Kidney (tissue), 14 donors: ENCODE measurements around the gene TCF15. TPM values are rescaled to one million over a fixed set of nuclear protein-coding genes. Genes with fewer than 3 reads are reported as not detected.

ENCODE experiments used
- DNase-seq, 5 donors: peaks; one replicate each; pipeline ENCODE4 v3.0.0-alpha.2; 2013 to 2020
- FAIRE-seq: peaks from 2 replicates; lab custom pipeline; 2012; peaks lifted over from hg19 to GRCh38; lab: Jason Lieb, UNC
- H3K27ac ChIP-seq, 2 donors: one replicate each; pipeline ENCODE4 v1.7.0; 2013; ENCODE audit warnings: low read depth in 2 of 2, low read length in 2 of 2, inconsistent platforms in 1 of 2
- H3K27me3 ChIP-seq: one replicate; pipeline ENCODE4 v1.7.1; 2013; ENCODE audit warnings: low read length, inconsistent platforms; ENCODE audit not compliant: control insufficient read depth, insufficient read depth
- H3K36me3 ChIP-seq, 3 donors: one replicate each; pipeline versions ENCODE4 v1.7.0 to v1.7.1; 2013; ENCODE audit warnings: low read length in 3 of 3, control low read depth in 1 of 3, inconsistent platforms in 1 of 3; ENCODE audit not compliant: insufficient read depth in 3 of 3, control insufficient read depth in 2 of 3
- H3K4me1 ChIP-seq, 3 donors: one replicate each; pipeline versions ENCODE4 v1.7.0 to v1.7.1; 2013; ENCODE audit warnings: low read length in 3 of 3, inconsistent platforms in 1 of 3, low read depth in 1 of 3; ENCODE audit not compliant: control insufficient read depth in 2 of 3, insufficient read depth in 2 of 3
- H3K4me3 ChIP-seq, 3 donors: one replicate each; pipeline versions ENCODE4 v1.7.0 to v1.8.1; 2013; ENCODE audit warnings: low read length in 3 of 3, control low read depth in 1 of 3, inconsistent platforms in 1 of 3
- H3K9ac ChIP-seq, 3 donors: one replicate each; pipeline versions ENCODE4 v1.7.0 to v1.7.1; 2013; ENCODE audit warnings: low read length in 3 of 3, control low read depth in 1 of 3, inconsistent platforms in 1 of 3
- H3K9me3 ChIP-seq, 3 donors: one replicate each; pipeline versions ENCODE4 v1.7.0 to v1.7.1; 2013; ENCODE audit warnings: low read length in 3 of 3, control low read depth in 1 of 3, inconsistent platforms in 1 of 3; ENCODE audit not compliant: control insufficient read depth in 2 of 3, insufficient read depth in 1 of 3
- intact Hi-C: fragments of 100-400 bp; cut with DNase I; formaldehyde crosslinking; loops from one replicate; pipeline ENCODE4 v1.11.1; 2022
- polyA plus RNA-seq: library from polyadenylated mRNA; stranded (reverse); fragments of 350-450 nt; fragmentation: Illumina TruSeq; extraction: RNeasy Lipid Tissue Mini Kit (QIAGEN cat#74804); gene quantifications from one replicate; pipeline ENCODE4 v1.2.3, GENCODE V29; 2014; ENCODE audit warnings: low read depth, low replicate concordance; ENCODE audit not compliant: insufficient read depth
- total RNA-seq: library from RNA; stranded (reverse); fragmentation: NEBNext Ultra II Directional; extraction: Animal tissue kit (Norgen Biotek cat#: 25700); gene quantifications from one replicate; pipeline ENCODE4 v1.2.1, GENCODE V29; 2021
- TF ChIP-seq, protein P1 (sequence below): IDR thresholded peaks from 3 replicates; pipeline ENCODE4 v1.5.1; 2012; ENCODE audit warnings: mild to moderate bottlenecking, moderate library complexity, borderline replicate concordance; ENCODE audit not compliant: insufficient read depth; ENCODE audit errors: extremely low read depth
- donor health status: control.
- donor health status: control.
- donor health status: control.
- donor health status: control.
- donor health status: control.
- donor health status: DM: yes; HTN: yes; CAD: no.
- donor health status: Normal renal cell carcinoma (clear cell type).

The TCF15 gene
- total and polyA plus RNA-seq, 2 donors from 2014 or later, result 0.63 to 1.6 TPM

DNA sequence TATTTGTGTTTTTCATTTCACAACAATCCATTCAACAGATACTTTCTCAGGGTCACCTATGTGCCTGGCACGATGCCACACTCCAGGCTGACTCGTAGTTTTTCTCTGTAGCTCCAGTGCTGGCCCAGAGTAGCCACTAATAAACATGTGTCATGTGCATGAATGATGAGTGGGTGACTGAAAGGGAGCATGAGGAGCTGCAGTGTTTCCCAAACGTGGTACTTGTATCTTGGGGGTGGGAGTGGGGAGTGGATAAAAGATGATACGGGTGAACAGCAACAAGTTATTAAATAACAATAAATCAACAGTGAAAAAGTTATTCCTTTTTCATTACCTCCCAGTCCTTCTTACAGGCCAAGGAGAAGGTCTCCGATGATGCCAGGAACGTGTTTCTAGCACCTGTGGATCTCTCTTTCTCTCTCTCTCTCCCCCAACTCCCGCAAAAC is 25.8 kb upstream of the TCF15 start:
- FAIRE-seq (no peak), DNase-seq (no peak)

DNA sequence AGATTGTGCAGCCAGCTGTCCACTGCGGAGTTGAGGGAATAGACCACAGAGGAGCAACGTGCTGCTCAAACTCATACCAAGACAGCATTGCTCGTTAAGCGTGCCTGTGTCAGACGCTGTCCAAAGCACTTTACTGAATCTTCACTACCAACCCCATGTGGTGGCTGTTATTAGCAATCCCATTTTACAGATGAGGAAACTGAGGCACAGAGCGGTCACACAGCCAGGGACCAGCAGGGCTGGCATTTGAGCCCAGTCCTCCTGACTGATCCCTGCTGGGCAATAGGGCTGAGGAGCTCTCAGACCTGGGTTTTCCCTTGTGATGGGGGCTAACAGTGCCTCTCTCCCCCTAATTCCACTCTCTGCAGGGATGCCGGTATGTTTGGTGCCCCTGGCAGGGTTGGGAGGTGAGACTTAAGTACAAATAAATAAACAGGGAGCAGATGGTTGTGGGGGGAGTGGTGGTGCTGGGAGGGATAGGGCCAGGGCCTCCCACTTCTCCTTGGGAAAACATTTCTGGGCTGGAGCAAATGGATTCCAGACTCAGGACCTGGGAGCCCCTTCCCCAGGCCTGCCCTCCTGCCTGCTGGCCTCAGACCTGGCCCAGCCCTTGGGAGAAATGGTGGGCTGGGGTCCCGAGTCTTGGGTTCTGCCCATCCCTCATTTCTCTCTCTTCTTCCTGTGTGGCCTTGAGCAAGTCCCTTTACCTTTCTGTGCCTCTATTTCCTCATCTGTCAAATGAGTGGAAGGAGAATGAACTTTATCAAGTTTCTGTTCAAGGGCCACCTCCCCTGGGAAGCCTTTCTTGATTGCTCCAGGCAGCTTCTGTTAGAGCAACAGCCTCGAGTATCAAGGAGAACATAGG is 25.2 kb upstream of the TCF15 start:
- Histone ChIP-seq H3K27ac (no peak overlapping the region), H3K36me3 (no peaks in the 10 kb centered on the region), H3K27me3 (no peaks in the 10 kb centered on the region), H3K9me3 (no peaks in the 10 kb centered on the region), H3K4me3 (no peak overlapping the region), H3K4me1 (no peaks in the 10 kb centered on the region), H3K9ac (no peak overlapping the region)
- intact Hi-C loops, result no loop called here
- TF ChIP-seq, protein P1, sequence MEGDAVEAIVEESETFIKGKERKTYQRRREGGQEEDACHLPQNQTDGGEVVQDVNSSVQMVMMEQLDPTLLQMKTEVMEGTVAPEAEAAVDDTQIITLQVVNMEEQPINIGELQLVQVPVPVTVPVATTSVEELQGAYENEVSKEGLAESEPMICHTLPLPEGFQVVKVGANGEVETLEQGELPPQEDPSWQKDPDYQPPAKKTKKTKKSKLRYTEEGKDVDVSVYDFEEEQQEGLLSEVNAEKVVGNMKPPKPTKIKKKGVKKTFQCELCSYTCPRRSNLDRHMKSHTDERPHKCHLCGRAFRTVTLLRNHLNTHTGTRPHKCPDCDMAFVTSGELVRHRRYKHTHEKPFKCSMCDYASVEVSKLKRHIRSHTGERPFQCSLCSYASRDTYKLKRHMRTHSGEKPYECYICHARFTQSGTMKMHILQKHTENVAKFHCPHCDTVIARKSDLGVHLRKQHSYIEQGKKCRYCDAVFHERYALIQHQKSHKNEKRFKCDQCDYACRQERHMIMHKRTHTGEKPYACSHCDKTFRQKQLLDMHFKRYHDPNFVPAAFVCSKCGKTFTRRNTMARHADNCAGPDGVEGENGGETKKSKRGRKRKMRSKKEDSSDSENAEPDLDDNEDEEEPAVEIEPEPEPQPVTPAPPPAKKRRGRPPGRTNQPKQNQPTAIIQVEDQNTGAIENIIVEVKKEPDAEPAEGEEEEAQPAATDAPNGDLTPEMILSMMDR, result no peak
- no peak for DNase-seq
- FAIRE-seq, result no peak

More for the DNA sequence above, 25.8 kb upstream of the TCF15 start:
- H3K27ac ChIP-seq, result no peak overlapping the region
- H3K9me3 ChIP-seq, result no peaks in the 10 kb centered on the region
- no peaks in the 10 kb centered on the region for H3K36me3 ChIP-seq
- TF ChIP-seq, protein P1, result no peak
- H3K4me1 ChIP-seq, result no peaks in the 10 kb centered on the region
- H3K27me3 ChIP-seq, result no peaks in the 10 kb centered on the region
- intact Hi-C loops, result no loop called here
- H3K4me3 ChIP-seq, result no peak overlapping the region
- H3K9ac ChIP-seq, result no peak overlapping the region

DNA sequence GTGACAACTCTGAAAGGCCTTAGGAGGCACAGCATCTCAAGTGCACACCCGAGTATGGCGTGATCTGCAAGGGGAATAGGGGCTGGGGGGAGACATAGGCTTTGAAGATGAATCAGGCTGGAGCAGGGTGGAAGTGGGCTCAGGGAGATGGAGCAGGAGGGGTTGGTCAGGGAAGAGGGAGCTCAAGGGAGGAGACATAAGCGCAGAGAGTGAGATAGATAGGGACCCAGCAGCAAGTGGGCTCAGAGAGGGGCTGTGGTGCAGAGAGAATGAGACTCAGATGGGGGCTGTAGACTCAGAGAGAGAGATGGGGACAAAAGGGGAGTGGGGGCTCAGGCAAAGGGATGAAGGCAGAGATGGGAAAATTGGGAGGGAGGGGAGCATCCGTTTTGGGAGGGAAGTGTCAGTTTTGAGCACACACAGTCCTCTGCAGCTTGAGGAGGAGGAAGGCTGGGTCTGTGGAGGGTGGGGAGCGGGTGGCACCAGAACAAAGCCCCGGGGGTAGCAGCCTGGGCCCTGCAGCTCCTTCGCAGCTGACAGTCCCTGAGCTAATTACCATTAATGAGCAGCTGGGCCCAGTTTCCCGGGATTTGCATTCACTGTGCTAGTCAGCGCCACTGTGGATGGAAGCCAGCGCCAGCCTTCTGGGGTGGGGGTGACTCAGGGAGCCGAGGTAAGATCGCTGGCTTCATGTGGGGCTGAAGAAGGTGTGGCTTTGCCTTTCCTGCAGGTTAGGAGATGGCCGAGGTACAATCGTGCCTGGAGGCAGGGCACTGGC is 24.2 kb upstream of the TCF15 start:
- Histone ChIP-seq H3K27ac (no peak overlapping the region), H3K4me1 (no peaks in the 10 kb centered on the region), H3K27me3 (no peaks in the 10 kb centered on the region), H3K4me3 (no peak overlapping the region), H3K9ac (no peak overlapping the region), H3K9me3 (no peaks in the 10 kb centered on the region), H3K36me3 (no peaks in the 10 kb centered on the region)
- no peak for FAIRE-seq
- DNase-seq, result no peak
- TF ChIP-seq, protein P1, result no peak
- intact Hi-C loops, result no loop called here
